Measurements from ENCODE around the gene NDUFS5.
"Not testable (repeated sequence)": the region's sequence is repeated elsewhere in the genome, so short reads cannot be mapped to it uniquely, and the experiment has no call there.

The NDUFS5 gene

GRCh38 chr1:39026051-39026865 lies at the start of gene NDUFS5:
NDUFS5 (plus strand) TSS chr1:39026350; CDS start chr1:39028725, 2,375 bp downstream.
- peak; percentile 69 for DNase-seq (ENCODE audit: low read depth)

GRCh38 chr1:38977399-38978244 lies 48.5 kb upstream of the NDUFS5 start:
- not testable (repeated sequence) for DNase-seq (ENCODE audit: low read depth)

GRCh38 chr1:38978245-38978542 lies 48.0 kb upstream of the NDUFS5 start:
- not testable (repeated sequence) for DNase-seq (ENCODE audit: low read depth)

GRCh38 chr1:38979380-38979779 lies 46.8 kb upstream of the NDUFS5 start:
- not testable (repeated sequence) for DNase-seq (ENCODE audit: low read depth)

- DNase-seq (ENCODE audit: low read depth) = no peak
Measured at GRCh38 chr1:38989979-38990378, 36.2 kb upstream of the NDUFS5 start.

GRCh38 chr1:38990386-38990737 lies 35.8 kb upstream of the NDUFS5 start:
- DNase-seq (ENCODE audit: low read depth) = no peak

GRCh38 chr1:38990738-38991637 lies 35.2 kb upstream of the NDUFS5 start, which contains the start of gene AKIRIN1:
AKIRIN1 (plus strand) TSS chr1:38991276; CDS start chr1:38991381, 105 bp downstream.
- peak; percentile 93 for DNase-seq (ENCODE audit: low read depth)

- DNase-seq (ENCODE audit: low read depth) = no peak
Measured at GRCh38 chr1:38991638-38992411, 34.3 kb upstream of the NDUFS5 start.

GRCh38 chr1:38992412-38993111 lies 33.6 kb upstream of the NDUFS5 start:
- DNase-seq (ENCODE audit: low read depth) = no peak

GRCh38 chr1:38994196-38994595 lies 32.0 kb upstream of the NDUFS5 start:
- no peak for DNase-seq (ENCODE audit: low read depth)

GRCh38 chr1:38997034-38997900 lies 28.9 kb upstream of the NDUFS5 start:
- DNase-seq (ENCODE audit: low read depth) = no peak

GRCh38 chr1:38997901-38998190 lies 28.3 kb upstream of the NDUFS5 start:
- no peak for DNase-seq (ENCODE audit: low read depth)

GRCh38 chr1:39001516-39002421 lies 24.4 kb upstream of the NDUFS5 start:
- no peak for DNase-seq (ENCODE audit: low read depth)

- DNase-seq (ENCODE audit: low read depth) = no peak
Measured at GRCh38 chr1:39003281-39003680, 22.9 kb upstream of the NDUFS5 start.

- DNase-seq (ENCODE audit: low read depth) = no peak
Measured at GRCh38 chr1:39003794-39004193, 22.4 kb upstream of the NDUFS5 start.

GRCh38 chr1:39006287-39006686 lies 19.9 kb upstream of the NDUFS5 start:
- DNase-seq (ENCODE audit: low read depth) = no peak

GRCh38 chr1:39006726-39007645 lies 19.2 kb upstream of the NDUFS5 start:
- DNase-seq (ENCODE audit: low read depth) = no peak

- DNase-seq (ENCODE audit: low read depth) = not testable (repeated sequence)
Measured at GRCh38 chr1:39014956-39015355, 11.2 kb upstream of the NDUFS5 start.
